Endothelial cell (in vitro differentiated cells): ENCODE results near the gene FAM229B. TPM values are rescaled to one million over a fixed set of nuclear protein-coding genes. Genes with fewer than 3 reads are reported as not detected.

Experiments used
- DNase-seq: peaks from one replicate; pipeline ENCODE4 v3.0.0; 2021; ENCODE audit warnings: low spot score
- H3K27ac Mint-ChIP-seq: one replicate; pipeline ENCODE4 v1.8.0; 2021; ENCODE audit warnings: mixed read lengths, inconsistent platforms; ENCODE audit not compliant: unreplicated experiment
- H3K27me3 Mint-ChIP-seq: one replicate; pipeline ENCODE4 v1.8.0; 2021; ENCODE audit warnings: mild to moderate bottlenecking, moderate library complexity, mixed read lengths, inconsistent platforms; ENCODE audit not compliant: unreplicated experiment
- H3K36me3 Mint-ChIP-seq: one replicate; pipeline ENCODE4 v1.8.0; 2021; ENCODE audit warnings: mild to moderate bottlenecking, low read depth, mixed read lengths, inconsistent platforms; ENCODE audit not compliant: unreplicated experiment
- H3K4me1 Mint-ChIP-seq: one replicate; pipeline ENCODE4 v1.8.0; 2021; ENCODE audit warnings: mild to moderate bottlenecking, mixed read lengths, inconsistent platforms; ENCODE audit not compliant: unreplicated experiment
- H3K4me3 Mint-ChIP-seq: one replicate; pipeline ENCODE4 v1.8.0; 2021; ENCODE audit warnings: mild to moderate bottlenecking, mixed read lengths, inconsistent platforms; ENCODE audit not compliant: unreplicated experiment
- H3K9me3 Mint-ChIP-seq: one replicate; pipeline ENCODE4 v1.8.0; 2021; ENCODE audit warnings: mixed read lengths, inconsistent platforms; ENCODE audit not compliant: unreplicated experiment
- CTCF ChIP-seq: fragments of 200-600 bp; sonication (generic); IDR thresholded peaks from one replicate; pipeline ENCODE4 v1.5.0; 2021; ENCODE audit warnings: antibody characterized with exemption; ENCODE audit not compliant: unreplicated experiment
- total RNA-seq: library from RNA; stranded (reverse); fragmentation: NEBNext Ultra II Directional; extraction: Animal tissue kit (Norgen Biotek cat#: 25700); gene quantifications from one replicate; pipeline ENCODE4 v1.2.1, GENCODE V29; 2021; ENCODE audit not compliant: unreplicated experiment

Gene FAM229B
- total RNA-seq, 1 donor from 2014 or later, result 20.9 TPM

GRCh38 chr6:112113431-112113830 is 26.0 kb downstream of the FAM229B start:
- Mint-ChIP-seq H3K9me3 (no peaks in the 10 kb centered on the region), H3K36me3 (no peaks in the 10 kb centered on the region), H3K4me3 (no peak overlapping the region), H3K27me3 (peaks cover 3% of the 10 kb centered on the region), H3K4me1 (peaks cover 2% of the 10 kb centered on the region), H3K27ac (no peak overlapping the region)
- DNase-seq, result no peak
- no peak for TF ChIP-seq CTCF

- DNase-seq, result no peak
- no peak overlapping the region for H3K4me3 Mint-ChIP-seq
- peaks cover 3% of the 10 kb centered on the region for H3K27me3 Mint-ChIP-seq
- no peak for TF ChIP-seq CTCF
- no peak overlapping the region for H3K27ac Mint-ChIP-seq
- H3K9me3 Mint-ChIP-seq, result no peaks in the 10 kb centered on the region
- peaks cover 2% of the 10 kb centered on the region for H3K4me1 Mint-ChIP-seq
- H3K36me3 Mint-ChIP-seq, result no peaks in the 10 kb centered on the region
Observed at GRCh38 chr6:112113918-112114317, 26.5 kb downstream of the FAM229B start.

- no peak for DNase-seq
- Mint-ChIP-seq H3K27ac (no peak overlapping the region), H3K9me3 (no peaks in the 10 kb centered on the region), H3K27me3 (peaks cover 3% of the 10 kb centered on the region), H3K4me1 (peaks cover 2% of the 10 kb centered on the region), H3K4me3 (no peak overlapping the region), H3K36me3 (no peaks in the 10 kb centered on the region)
- TF ChIP-seq CTCF, result no peak
Observed at GRCh38 chr6:112114577-112115223, 27.3 kb downstream of the FAM229B start.

- H3K27me3 Mint-ChIP-seq, result peaks cover 3% of the 10 kb centered on the region
- H3K36me3 Mint-ChIP-seq, result no peaks in the 10 kb centered on the region
- H3K4me3 Mint-ChIP-seq, result no peak overlapping the region
- no peak for TF ChIP-seq CTCF
- H3K4me1 Mint-ChIP-seq, result peaks cover 2% of the 10 kb centered on the region
- H3K27ac Mint-ChIP-seq, result no peak overlapping the region
- no peaks in the 10 kb centered on the region for H3K9me3 Mint-ChIP-seq
- no peak for DNase-seq
Observed at GRCh38 chr6:112116221-112116620, 28.8 kb downstream of the FAM229B start.

- Mint-ChIP-seq H3K4me3 (no peak overlapping the region), H3K27ac (peak overlapping the region; percentile 5), H3K27me3 (no peaks in the 10 kb centered on the region), H3K4me1 (peaks cover 2% of the 10 kb centered on the region), H3K9me3 (no peaks in the 10 kb centered on the region), H3K36me3 (no peaks in the 10 kb centered on the region)
- DNase-seq, result no peak
- no peak for TF ChIP-seq CTCF
Observed at GRCh38 chr6:112117554-112117953, 30.2 kb downstream of the FAM229B start.
